Hepatocyte (in vitro differentiated cells): Measurements from ENCODE around the gene FBXW5.

ENCODE experiments used
- CTCF ChIP-seq: fragments of 200-600 bp; sonication (generic); IDR thresholded peaks from 2 replicates; pipeline ENCODE4 v1.5.1; 2016; ENCODE audit warnings: antibody characterized with exemption, mild to moderate bottlenecking; ENCODE audit not compliant: poor library complexity
- EZH2 ChIP-seq: fragments of 200-600 bp; sonication (generic); IDR thresholded peaks from 2 replicates; pipeline ENCODE4 v1.6.1; 2016; ENCODE audit warnings: antibody characterized with exemption, mild to moderate bottlenecking, borderline replicate concordance
- EZH2phosphoT487 ChIP-seq: fragments of 200-600 bp; sonication (generic); IDR thresholded peaks from one replicate; pipeline ENCODE4 v1.6.1; 2018; ENCODE audit warnings: antibody characterized with exemption, mild to moderate bottlenecking, low read depth, moderate library complexity; ENCODE audit not compliant: unreplicated experiment, severe bottlenecking

GRCh38 chr9:136942881-136943230, 1.7 kb downstream of the FBXW5 start:
- TF ChIP-seq CTCF (no peak), EZH2 (no peak), EZH2phosphoT487 (no peak)
